ENCODE measurements around the gene RDH16.

- TF ChIP-seq, protein P1, sequence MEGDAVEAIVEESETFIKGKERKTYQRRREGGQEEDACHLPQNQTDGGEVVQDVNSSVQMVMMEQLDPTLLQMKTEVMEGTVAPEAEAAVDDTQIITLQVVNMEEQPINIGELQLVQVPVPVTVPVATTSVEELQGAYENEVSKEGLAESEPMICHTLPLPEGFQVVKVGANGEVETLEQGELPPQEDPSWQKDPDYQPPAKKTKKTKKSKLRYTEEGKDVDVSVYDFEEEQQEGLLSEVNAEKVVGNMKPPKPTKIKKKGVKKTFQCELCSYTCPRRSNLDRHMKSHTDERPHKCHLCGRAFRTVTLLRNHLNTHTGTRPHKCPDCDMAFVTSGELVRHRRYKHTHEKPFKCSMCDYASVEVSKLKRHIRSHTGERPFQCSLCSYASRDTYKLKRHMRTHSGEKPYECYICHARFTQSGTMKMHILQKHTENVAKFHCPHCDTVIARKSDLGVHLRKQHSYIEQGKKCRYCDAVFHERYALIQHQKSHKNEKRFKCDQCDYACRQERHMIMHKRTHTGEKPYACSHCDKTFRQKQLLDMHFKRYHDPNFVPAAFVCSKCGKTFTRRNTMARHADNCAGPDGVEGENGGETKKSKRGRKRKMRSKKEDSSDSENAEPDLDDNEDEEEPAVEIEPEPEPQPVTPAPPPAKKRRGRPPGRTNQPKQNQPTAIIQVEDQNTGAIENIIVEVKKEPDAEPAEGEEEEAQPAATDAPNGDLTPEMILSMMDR (IDR thresholded peaks at IDR 0.05) = no peak
- TF ChIP-seq POLR2A (IDR thresholded peaks at IDR 0.05) = no peak
Observed at GRCh38 chr12:56954958-56955355, 2.5 kb downstream of the RDH16 start.

All from lower leg skin (tissue), 3 donors.